Measurements from ENCODE around the gene MMP17.
"Not testable (repeated sequence)": the region's sequence is repeated elsewhere in the genome, so short reads cannot be mapped to it uniquely, and the experiment has no call there.

The MMP17 gene

DNA sequence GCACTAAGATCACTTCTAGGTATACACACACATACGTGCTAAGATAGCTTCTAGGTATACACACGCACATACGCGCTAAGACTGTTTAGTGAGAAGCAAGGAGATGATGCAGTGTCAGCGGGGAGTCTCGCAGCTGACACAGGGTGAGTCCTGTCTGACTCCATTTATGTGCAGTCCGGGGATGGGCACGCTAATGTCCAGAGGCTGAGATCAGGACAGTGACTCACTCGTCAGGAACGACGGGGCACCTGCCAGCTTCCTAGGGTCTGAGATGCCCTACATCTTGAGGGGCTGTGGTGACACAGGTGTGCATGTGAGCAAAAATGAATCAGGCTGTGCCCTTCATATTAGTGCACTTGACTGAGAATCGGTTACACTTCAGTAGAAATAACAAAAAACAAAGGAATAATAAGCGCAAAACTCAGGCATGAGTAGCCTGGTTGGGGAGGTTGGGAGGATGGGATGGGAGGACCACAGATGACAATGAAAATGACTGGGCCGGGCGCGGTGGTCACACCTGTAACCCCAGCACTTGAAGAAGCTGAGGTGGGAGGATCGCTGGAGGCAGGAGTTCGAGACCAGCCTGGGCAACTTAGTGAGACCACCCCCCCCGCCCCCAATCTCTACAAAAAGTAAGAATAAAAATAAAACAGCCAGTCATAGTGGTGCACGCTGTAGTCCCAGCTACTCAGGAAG lies 37.1 kb downstream of the MMP17 start:
- DNase-seq (ENCODE audit: low read depth), result no peak

DNA sequence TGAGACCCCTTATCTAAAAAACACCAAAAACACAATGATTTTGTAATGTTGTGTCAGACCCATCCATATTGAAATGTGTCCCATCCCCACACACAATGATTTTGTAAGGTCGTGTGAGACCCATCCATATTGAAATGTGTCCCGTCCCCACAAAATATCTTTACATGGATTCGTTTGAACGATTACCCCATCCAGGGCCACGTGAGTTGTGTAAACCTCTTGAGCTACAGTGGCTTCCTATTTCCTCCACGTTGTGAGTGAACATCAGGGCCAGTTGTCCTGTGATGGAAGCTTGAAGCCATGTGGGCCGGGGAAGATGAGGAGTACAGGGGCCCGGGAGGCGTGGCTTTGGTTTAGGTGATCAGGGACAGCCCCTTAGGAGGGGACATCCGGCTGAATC lies 39.3 kb downstream of the MMP17 start:
- no peak for DNase-seq (ENCODE audit: low read depth)

DNA sequence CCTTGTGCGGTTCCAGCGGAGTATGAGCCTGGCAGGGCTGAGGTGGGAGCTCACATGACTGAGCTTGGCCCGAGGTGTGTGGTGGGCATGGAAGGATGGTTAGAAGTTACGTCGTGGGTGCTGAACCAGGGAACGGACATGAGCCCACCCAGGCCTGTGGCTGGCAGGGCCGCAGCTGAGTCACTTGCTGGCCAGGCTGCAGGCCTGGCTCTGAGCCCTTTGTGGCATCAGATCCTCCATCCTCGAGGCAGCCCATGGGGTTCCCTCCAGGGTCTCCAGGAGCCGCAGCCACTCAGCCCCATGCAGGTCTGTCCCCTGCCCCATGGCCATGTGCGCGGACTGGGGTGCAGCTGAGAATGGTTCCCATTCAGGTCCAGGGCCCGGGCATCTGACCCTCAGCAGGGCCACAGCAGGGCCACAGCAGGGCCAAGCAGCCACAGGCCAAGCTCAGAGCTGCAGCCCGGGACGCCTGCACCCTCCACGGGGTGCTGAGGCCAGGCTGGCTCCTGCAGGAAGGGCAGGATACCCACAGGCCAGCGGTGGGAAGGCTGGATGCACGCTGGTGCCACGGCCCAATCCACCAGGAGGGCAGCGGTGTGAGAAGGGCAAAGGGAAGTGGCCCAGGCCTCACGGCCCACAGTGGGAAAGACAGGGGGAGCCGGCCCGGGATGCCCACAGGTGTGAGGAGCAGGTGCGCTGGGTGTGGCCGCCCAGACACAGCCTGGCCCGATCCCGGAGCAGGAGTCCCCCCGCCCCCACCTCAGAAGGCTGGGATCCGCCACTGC lies 39.9 kb downstream of the MMP17 start:
- no peak for DNase-seq (ENCODE audit: low read depth)

DNA sequence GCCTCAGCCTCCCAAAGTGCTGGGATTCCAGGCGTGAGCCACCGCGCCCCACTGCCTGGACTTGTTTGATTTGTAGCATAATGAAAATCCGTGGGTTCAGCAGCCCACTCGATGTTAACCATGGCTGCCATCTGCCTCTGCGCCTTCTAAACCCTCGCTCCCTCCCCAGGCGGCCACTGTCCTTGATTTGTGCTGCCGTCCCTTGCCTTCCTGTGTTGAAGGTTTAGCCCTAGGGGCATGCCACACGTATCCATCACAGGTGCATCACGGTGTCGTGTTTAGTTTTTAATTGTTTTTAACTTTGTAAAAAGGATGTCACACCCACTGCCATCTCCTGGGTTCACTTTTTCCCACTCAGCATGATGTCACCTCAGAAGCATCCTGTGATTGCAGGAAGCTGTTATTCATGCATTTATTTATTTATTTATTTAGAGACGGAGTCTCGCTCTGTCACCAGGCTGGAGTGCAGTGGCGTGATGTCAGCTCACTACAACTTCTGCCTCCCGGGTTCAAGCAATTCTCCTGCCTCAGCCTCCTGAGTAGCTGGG lies 41.8 kb downstream of the MMP17 start:
- no peak for DNase-seq (ENCODE audit: low read depth)

DNA sequence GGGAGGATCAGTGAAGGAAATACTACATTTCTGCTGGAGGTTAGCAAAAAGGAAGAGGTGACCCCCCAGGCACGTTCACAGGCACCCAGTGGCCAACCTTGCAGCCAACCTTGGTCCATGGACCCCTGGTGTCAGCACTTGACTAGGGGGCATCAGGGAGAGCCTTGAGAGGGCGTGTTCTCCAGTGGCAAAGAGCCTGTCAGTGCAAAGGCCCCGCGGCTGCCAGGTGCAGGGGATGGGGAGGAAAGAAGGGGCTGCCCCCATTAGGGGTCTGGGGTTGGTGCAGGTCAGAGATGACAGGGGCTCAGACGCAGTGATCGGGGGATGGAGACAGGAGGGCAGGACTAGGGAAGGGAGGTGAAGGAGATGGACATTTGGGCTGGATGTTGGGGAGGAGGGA lies 43.5 kb downstream of the MMP17 start:
- DNase-seq (ENCODE audit: low read depth), result no peak

DNA sequence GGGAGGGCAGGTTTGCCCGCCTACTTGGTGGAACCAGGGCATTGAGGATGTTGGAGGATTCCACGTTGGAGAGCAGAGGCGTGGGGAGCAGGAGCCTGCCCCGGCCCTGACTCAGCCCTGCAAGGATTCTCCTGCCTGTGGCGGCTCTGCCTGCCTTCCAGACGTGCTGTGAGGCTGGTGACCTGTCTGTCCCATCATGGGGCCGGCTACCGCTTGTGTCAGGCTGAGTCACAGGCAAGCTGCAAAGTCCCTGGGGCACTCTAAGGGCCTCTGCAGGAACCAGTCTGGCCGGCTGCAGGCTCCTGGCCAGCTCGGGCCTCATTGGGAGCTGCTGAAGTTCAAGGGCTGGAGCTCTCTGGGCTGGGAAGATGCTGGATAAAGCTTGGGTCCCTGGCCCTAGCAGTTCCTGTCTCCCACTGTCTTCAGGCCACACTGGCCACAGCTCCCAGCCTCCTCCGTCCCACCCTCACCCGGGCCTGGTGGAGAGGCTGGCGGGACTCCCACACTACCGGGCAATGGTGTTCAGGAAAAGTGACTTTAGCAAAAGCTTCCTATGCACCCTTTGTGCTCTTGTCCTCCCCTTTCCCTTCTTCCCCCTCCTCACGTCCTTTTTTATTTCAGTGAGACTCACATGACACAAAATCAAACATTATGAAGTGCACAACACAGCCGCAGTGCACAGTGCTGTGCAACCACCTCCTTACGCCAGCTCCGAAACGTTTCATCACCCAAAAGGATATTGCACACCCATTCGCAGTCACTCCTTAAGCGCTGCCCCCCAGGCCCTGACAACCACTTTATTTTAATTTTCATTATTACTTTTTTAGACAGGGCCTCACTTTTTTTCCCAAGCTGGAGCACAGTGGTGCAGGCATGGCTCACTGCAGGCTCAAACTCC lies 44.2 kb downstream of the MMP17 start:
- DNase-seq (ENCODE audit: low read depth), result no peak

DNA sequence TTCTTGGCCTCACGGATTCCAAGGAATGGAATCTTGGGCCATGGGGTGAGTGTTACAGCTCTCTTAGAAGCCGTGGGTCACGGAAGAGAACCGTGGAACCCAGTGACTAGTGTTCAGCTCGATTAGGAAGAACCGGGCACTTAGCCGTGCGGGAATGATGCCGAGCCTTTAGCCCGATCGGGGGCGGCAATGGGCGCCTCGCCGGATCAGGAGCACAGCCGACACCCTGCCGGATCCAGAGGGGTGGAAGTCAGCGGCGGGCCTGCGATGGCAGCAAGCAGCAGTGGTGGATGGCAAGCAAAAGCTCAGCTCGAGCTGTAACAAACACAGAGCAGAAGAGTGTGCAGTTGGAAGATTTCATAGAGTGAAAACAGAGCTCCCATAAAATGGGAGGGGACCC lies 45.1 kb downstream of the MMP17 start:
- no peak for DNase-seq (ENCODE audit: low read depth)

DNA sequence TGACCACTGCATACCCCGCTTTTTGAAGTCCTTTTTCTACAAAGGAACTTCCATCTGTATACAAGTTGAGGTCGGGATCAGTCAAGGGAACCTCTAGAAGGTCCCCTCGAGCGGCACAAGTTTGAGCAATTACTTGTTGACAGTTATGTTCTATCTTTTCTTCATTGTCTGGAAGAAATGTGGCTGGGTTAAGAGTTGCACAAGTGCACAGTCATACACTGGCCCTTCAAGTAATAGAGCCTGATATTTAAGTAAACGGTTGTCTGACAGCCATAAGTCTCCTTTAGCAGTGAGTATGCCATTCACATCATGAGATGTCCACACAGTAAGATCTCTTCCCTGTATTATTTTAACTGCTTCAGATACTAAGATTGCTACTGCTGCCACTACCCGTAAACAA lies 46.8 kb downstream of the MMP17 start:
- not testable (repeated sequence) for DNase-seq (ENCODE audit: low read depth)

DNA sequence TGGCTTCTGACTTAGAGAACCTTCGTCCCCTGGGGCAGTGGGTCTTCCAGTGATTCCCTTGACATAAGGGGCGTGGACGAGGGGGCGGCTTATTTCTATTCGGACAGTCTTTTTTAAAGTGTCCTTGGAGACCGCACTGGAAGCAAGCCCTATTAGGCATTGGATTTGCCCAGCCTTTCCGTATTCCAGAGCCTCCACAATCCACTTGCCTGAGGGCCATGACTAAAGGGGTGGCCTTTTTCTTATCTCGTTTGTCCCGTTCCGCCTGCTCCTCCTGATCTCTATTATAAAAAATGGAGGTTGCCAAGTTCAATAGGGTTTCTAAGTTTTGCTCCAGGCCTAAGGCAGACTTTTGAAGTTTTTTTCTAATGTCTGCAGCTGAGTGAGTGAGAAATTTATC lies 49.0 kb downstream of the MMP17 start:
- not testable (repeated sequence) for DNase-seq (ENCODE audit: low read depth)

DNA sequence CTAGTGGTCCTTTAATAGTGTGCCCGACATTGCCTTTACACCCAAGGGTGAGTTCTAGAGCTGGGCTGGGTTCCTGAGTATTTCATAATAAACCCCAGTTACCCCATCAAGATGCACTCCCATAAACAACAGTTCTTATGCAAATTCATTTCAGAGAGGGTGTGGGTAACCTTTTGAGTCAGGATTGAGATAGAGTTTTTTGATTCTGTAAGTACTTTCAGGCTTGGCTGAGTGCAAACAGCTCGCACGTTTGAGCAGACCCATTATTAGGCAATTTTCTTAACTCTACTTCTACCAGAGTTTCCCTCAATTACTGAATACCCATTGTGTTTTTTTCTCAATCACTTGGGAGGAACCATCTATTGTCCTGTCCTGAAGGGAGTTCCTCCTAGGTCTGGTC lies 50.2 kb downstream of the MMP17 start:
- not testable (repeated sequence) for DNase-seq (ENCODE audit: low read depth)

DNA sequence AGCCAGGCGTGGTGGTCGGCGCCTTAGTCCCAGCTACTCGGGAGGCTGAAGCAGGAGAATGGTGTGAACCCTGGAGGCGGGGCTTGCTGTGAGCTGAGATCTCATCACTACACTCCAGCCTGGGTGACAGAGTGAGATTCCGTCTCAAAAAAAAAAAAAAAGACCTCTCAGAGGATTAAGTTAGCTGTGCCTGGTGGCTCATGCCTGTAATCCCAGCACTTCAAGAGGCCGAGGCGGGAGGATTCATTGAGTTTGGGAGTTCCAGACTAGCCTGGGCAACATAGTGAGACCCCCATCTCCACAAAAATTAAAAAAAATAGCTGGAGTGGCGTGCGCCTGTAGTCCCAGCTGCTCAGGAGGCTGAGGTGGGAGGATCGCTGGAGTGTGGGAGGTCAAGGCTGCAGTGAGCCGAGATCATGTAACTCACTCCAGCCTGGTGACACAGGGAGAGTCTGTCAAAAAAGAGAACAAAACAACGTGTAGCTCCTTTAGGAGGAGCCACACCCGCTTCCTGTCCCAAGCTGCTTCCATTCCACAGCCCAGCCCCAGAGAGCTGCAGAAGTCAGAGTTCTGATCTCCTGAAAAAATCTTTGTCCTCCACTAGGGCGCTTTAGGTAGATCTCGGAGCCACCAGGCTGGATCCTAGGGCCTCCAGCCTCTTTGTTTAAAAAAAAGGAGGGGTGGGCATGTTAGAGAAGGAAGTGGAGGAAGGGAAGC lies 54.8 kb downstream of the MMP17 start:
- no peak for DNase-seq (ENCODE audit: low read depth)

DNA sequence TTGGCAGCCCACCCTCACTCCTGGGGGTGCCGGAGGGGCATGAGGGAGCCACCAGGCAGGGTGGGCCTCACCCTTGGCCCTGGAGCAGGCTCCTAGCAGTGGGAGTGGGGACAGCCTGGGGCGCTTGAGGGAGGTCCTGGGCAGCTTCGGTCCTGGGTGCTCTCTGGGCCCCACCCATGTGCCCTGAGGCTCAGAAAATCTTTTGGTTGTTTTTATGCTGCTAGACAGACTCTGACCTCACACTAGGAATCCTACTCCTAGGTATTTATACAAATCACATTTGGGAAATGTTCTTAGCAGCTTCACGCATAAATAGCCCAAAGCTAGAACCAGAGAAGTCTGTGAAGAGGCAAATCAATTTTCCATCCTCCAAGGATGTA lies 55.3 kb downstream of the MMP17 start:
- DNase-seq (ENCODE audit: low read depth), result no peak

DNA sequence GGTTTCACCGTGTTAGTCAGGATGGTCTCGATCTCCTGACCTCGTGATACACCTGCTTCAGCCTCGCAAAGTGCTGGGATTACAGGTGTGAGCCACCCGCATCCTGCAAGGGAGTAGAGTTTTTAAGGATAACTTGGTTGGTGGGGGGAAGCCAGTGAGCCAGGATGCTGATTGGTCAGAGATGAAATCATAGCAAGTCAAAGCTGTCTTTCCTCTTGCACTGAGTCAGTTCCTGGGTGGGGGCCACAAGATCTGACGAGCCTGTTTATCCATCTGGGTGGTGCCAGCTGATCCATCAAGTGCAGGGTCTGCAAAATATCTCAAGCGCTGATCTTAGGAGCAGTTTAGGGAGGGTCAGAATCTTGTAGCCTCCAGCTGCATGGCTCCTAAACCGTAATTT lies 56.9 kb downstream of the MMP17 start:
- DNase-seq (ENCODE audit: low read depth), result not testable (repeated sequence)

DNA sequence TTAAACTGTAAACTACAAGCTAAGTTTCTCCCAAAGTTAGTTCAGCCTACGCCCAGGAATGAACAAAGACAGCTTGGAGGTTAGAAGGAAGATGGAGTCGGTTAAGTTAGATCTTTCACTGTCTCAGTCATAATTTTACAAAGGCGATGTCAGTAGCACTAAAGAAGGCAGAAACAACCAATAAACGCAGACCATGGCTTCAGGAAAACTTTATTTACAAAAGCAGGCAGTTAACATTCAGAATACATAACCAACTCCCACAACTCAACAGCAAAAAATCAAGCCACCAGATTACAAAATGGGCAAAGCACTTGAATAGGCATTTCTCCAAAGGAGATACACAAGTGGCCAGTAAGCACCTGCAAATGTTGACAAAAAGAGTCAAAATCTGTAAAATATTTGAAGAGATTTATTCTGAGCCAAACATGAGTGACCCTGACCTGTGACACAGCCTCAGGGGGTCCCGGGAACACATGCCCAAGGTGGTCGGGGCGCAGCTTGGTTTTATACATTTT lies 57.4 kb downstream of the MMP17 start:
- no peak for DNase-seq (ENCODE audit: low read depth)

DNA sequence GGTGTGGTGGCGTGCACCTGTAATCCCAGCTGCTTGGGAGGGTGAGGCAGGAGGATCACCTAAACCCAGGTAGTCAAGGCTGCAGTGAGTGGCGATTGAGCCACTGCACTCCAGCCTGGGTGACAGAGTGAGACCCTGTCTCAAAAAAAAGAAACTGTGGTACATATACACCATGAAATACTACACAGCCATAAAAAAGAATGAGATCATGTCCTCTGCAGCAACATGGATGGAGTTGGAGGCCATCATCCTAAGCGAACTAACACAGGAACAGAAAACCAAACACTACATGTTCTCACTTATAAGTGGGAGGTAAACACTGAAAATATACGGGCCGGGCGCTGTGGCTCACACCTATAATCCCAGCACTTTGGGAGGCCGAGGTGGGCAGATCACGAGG lies 63.5 kb downstream of the MMP17 start:
- not testable (repeated sequence) for DNase-seq (ENCODE audit: low read depth)

DNA sequence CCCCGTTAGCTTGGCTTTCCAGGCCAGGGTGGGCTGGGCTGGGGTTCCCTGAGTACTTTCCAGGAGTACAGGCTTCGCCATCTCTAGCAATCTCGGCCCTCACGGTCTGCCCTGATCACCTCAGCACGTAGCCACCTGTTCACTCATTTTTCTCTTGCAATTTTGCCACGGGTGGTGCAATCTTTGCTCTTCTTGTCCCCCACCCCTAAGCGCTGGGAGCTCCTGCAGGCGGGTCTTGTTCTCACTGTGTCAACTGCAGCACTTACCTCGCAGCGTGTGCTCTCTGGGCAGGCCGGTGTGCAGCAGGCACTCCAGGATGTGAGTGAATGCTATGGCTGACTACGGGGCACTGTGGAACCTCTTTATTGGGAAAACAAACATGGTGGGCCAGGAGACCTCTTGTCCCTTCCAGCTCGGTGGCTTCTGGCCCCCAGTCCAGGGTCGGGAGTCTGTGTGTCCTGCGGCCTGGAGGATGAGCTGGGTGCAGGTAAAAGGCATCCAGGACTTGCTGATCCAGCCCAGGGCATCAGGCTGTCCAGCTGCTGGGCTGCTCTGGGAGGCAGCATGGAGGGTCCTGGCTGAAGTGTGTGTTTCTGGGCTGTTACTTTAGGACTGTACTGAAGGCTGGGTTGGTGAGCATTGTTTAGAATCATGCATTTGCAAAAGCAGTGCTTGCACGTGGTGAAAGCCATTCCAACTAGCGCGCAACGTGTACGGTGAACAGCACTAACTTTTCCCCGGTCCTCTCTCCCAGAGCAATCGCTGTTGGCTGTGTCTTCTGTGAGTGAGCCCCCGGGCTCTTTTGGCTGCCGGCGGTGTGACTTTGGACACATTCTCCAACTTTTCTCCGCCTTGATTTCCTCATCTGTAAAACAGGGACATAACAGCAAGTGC lies 64.8 kb downstream of the MMP17 start:
- DNase-seq (ENCODE audit: low read depth), result no peak

DNA sequence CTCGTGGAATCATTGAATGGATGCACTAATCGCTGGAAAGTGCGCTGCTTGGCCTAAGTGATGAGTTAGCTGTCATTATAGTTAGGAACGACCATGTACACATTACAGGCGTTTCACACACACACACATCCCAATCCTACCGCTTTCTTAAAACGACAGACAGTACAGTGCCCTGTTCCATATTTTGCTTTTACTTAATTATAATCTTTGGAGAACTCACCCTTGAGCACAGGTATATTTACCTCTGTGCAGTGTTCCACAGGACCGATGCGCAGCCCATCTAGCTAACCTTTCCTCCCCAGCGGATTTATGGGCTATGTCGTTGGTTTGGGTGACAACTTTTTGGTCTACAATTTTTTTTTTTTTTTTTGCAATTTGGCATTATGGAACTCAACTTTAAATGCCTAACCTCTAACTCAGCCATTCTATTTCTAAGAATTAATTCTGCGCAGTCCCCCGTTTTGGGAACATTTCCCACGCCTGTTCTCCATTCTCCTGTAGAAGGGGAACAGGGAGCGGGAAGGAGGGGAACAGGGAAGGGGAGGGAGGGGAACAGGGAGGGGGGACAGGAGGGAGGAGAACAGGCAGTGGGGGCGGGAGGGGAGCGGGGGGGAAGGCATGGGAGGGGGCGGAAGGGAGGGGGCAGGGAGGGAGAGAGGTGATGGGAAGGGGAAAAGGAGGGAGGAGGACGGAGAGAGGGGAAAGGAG lies 65.6 kb downstream of the MMP17 start:
- DNase-seq (ENCODE audit: low read depth), result no peak

DNA sequence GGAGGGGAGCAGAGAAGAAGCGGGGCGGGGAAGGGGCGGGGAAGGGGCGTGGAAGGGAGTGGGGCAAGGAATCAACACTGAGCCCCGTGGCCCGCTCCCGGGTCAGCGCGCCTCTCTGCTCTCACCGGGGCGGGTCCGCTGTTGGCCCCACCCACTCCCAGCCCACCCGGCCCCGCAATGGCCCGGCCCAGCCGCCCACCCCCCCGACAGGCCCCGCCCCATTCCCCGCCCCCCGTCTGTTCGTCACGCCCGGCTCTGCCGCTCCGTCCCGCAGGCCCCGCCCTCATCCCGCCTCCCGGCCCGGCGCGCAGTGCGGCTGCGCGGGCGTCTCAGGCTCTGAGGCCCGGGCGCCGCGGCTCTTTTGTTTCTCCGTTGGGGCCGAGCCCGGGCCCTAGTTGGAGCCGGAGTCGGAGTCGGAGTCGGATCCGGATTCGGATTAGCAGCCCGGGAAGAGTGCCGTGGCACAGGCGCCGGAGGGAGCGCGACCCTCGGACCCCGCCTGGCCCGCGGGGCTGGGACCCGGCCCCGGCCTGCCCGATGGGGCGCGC lies 66.2 kb downstream of the MMP17 start, which contains the start of gene ULK1:
ULK1 (plus strand) TSS at position 310 of the 548 bp plus-strand sequence. CDS start 380 bp downstream, outside the sequence.
- DNase-seq (ENCODE audit: low read depth), result peak; percentile 88

DNA sequence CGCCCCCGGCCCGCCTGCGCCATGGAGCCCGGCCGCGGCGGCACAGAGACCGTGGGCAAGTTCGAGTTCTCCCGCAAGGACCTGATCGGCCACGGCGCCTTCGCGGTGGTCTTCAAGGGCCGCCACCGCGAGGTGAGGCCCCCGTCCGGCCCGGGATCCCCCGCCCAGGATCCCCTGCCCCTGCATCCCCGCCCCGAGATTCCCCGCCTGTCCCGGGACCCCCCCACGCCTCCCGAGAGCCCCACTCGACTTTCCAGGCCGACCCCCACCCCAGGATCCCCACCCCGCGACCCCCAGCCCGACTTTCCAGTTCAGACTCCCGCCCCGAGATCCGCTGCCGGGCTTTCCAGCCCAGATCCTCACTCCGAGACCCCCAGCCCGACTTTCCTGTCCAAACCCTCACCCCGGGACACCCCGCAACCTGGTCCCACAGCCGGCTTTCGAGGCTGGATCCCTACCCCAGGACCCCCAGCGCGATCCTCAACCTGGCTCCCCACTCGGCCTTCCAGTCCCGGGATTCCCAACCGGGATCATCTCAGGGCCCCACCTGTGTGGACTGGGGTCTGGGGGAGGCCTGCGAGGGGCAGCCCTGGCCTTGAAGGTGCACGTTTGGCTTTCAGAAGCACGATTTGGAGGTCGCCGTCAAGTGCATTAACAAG lies 66.9 kb downstream of the MMP17 start:
- DNase-seq (ENCODE audit: low read depth), result no peak

Measured in activated gamma-delta T cell treated with anti-CD3 and anti-CD28 coated beads, Interleukin-2, amount 50 U/mL, for 16 hours (primary cell).